K562 (cell line): ENCODE results near the gene CELSR2. TPM values are rescaled to one million over a fixed set of nuclear protein-coding genes. Genes with fewer than 3 reads are reported as not detected.

Experiments used
- CCNT2 ChIP-seq: IDR thresholded peaks from 2 replicates; pipeline ENCODE4 v1.6.1; 2011; ENCODE audit warnings: borderline replicate concordance, low read depth, mild to moderate bottlenecking, moderate library complexity, mixed read lengths, low read length; ENCODE audit not compliant: insufficient read length; ENCODE audit errors: extremely low read depth
- DLX4 ChIP-seq: fragments of 250-450 bp; sonication (Bioruptor Pico); IDR thresholded peaks from 2 replicates; pipeline ENCODE4 v1.6.1; 2021; ENCODE audit warnings: mild to moderate bottlenecking
- ELF1 ChIP-seq: fragments of 200-800 bp; sonication (Bioruptor generic); IDR thresholded peaks from 2 replicates; pipeline ENCODE4 v1.6.1; 2016; ENCODE audit warnings: missing genetic modification characterization, missing compliant biosample characterization
- ELF4 ChIP-seq: fragments of 450-650 bp; formaldehyde crosslinking; IDR thresholded peaks from 2 replicates; pipeline ENCODE4 v1.4.0; 2022; ENCODE audit warnings: missing genetic modification characterization
- HDAC3 ChIP-seq: fragments of 450-650 bp; IDR thresholded peaks from 2 replicates; pipeline ENCODE4 v1.6.1; 2018; ENCODE audit warnings: borderline replicate concordance, mild to moderate bottlenecking, moderate library complexity; ENCODE audit not compliant: partially characterized antibody
- HNRNPL ChIP-seq: fragments of 200-400 bp; formaldehyde crosslinking; IDR thresholded peaks from 2 replicates; pipeline ENCODE4 v1.6.1; 2017; ENCODE audit warnings: low read depth, mild to moderate bottlenecking, low read length
- POLR2G ChIP-seq: fragments of 200-400 bp; formaldehyde crosslinking; IDR thresholded peaks from 2 replicates; pipeline ENCODE4 v1.6.1; 2017; ENCODE audit warnings: low read depth, mild to moderate bottlenecking, antibody characterized with exemption, low read length, moderate library complexity
- SP1 ChIP-seq: sonication (generic); formaldehyde crosslinking; IDR thresholded peaks from 2 replicates; pipeline ENCODE4 v1.8.1; 2022; ENCODE audit warnings: mild to moderate bottlenecking, missing genetic modification reagents
- ZNF124 ChIP-seq: sonication (generic); formaldehyde crosslinking; IDR thresholded peaks from 2 replicates; pipeline ENCODE4 v1.8.1; 2022; ENCODE audit warnings: missing genetic modification reagents
- ZNF384 ChIP-seq: IDR thresholded peaks from 2 replicates; pipeline ENCODE4 v1.6.1; 2012; ENCODE audit warnings: low read depth, low read length, improper control_type of control experiment
- polyA plus RNA-seq, 8 experiments: library from polyadenylated mRNA; depleted of rRNA in 4 of 8; stranded (reverse) in 5 of 8; unstranded in 3 of 8; fragments of >200 nt; fragmentation: Nextera tagmentation in 2 of 8; fragmentation: Illumina TruSeq in 1 of 8; extraction: Ambion mirVana in 2 of 8; extraction: Trizol in 1 of 8; gene quantifications; 2 replicates each; pipeline versions ENCODE4 v1.2.1 to v1.2.3, GENCODE V29; 2011 to 2014; ENCODE audit warnings: inconsistent platforms in 1 of 8, missing spikeins in 1 of 8
- total RNA-seq, 7 experiments: library from RNA; depleted of rRNA in 6 of 7; stranded (reverse); fragments of >200 nt in 6 of 7; fragmentation: Illumina TruSeq in 2 of 7; extraction: Trizol in 2 of 7; gene quantifications; 2 replicates each; pipeline versions ENCODE4 v1.2.1 to v1.2.3, GENCODE V29; 2011 to 2021; ENCODE audit warnings: low replicate concordance in 1 of 7
- TF ChIP-seq, protein P1 (sequence below): fragments of 450-650 bp; IDR thresholded peaks from 2 replicates; pipeline ENCODE4 v1.6.1; 2016; ENCODE audit warnings: low read depth

CELSR2 gene
- total and polyA plus RNA-seq, 9 of the 15 experiments (the other 6 are each of a cell fraction or from before 2014, with no cell fraction given): 0.31 to 21.9 (median 4.2) TPM

GRCh38 chr1:109218516-109218915 lies 30.8 kb upstream of the CELSR2 start (continued):
- TF ChIP-seq, protein P1, sequence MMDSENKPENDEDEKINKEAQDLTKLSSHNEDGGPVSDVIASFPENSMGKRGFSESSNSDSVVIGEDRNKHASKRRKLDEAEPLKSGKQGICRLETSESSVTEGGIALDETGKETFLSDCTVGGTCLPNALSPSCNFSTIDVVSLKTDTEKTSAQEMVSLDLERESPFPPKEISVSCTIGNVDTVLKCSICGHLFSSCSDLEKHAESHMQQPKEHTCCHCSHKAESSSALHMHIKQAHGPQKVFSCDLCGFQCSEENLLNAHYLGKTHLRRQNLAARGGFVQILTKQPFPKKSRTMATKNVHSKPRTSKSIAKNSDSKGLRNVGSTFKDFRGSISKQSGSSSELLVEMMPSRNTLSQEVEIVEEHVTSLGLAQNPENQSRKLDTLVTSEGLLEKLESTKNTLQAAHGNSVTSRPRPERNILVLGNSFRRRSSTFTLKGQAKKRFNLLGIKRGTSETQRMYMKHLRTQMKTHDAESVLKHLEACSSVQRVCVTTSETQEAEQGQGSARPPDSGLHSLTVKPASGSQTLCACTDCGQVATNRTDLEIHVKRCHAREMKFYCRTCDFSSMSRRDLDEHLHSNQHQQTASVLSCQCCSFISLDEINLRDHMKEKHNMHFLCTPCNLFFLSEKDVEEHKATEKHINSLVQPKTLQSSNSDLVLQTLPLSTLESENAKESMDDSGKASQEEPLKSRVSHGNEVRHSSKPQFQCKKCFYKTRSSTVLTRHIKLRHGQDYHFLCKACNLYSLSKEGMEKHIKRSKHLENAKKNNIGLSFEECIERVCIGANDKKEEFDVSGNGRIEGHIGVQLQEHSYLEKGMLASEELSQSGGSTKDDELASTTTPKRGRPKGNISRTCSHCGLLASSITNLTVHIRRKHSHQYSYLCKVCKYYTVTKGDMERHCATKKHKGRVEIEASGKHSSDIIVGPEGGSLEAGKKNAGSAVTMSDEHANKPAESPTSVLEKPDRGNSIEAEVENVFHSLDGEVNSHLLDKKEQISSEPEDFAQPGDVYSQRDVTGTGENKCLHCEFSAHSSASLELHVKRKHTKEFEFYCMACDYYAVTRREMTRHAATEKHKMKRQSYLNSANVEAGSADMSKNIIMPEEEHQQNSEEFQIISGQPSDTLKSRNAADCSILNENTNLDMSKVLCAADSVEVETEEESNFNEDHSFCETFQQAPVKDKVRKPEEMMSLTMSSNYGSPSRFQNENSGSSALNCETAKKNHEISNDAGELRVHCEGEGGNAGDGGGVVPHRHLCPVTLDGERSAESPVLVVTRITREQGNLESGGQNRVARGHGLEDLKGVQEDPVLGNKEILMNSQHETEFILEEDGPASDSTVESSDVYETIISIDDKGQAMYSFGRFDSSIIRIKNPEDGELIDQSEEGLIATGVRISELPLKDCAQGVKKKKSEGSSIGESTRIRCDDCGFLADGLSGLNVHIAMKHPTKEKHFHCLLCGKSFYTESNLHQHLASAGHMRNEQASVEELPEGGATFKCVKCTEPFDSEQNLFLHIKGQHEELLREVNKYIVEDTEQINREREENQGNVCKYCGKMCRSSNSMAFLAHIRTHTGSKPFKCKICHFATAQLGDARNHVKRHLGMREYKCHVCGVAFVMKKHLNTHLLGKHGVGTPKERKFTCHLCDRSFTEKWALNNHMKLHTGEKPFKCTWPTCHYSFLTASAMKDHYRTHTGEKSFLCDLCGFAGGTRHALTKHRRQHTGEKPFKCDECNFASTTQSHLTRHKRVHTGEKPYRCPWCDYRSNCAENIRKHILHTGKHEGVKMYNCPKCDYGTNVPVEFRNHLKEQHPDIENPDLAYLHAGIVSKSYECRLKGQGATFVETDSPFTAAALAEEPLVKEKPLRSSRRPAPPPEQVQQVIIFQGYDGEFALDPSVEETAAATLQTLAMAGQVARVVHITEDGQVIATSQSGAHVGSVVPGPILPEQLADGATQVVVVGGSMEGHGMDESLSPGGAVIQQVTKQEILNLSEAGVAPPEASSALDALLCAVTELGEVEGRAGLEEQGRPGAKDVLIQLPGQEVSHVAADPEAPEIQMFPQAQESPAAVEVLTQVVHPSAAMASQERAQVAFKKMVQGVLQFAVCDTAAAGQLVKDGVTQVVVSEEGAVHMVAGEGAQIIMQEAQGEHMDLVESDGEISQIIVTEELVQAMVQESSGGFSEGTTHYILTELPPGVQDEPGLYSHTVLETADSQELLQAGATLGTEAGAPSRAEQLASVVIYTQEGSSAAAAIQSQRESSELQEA: no peak
- no peak for TF ChIP-seq ZNF384
- TF ChIP-seq ELF1: no peak
- peak; percentile 40 for TF ChIP-seq HDAC3
- no peak for TF ChIP-seq ZNF124 (CRISPR knock-in tag)
- TF ChIP-seq SP1 (CRISPR knock-in tag): no peak
- no peak for TF ChIP-seq POLR2G
- TF ChIP-seq ELF4 (CRISPR knock-in tag): no peak
- no peak for TF ChIP-seq CCNT2
- TF ChIP-seq HNRNPL: no peak
- TF ChIP-seq DLX4 (CRISPR knock-in tag): no peak
